Upper lobe of left lung (tissue), 4 donors: ENCODE measurements around the gene FAM20B.

Source experiments
- CTCF ChIP-seq, 6 experiments: fragments of 450-650 bp in 4 of 6; fragments of 200-600 bp in 2 of 6; sonication (generic) in 2 of 6; IDR thresholded peaks; one replicate each; pipeline ENCODE4 v1.5.1; 2016 to 2019; ENCODE audit warnings: antibody characterized with exemption in 6 of 6
- EP300 ChIP-seq, 4 donors: sonication (generic); formaldehyde crosslinking; IDR thresholded peaks; one replicate each; pipeline ENCODE4 v1.5.1; 2017; ENCODE audit warnings: antibody characterized with exemption in 4 of 4, control low read depth in 2 of 4
- POLR2A ChIP-seq, 4 donors: fragments of 450-650 bp; IDR thresholded peaks; one replicate each; pipeline ENCODE4 v1.5.1; 2016 to 2017; ENCODE audit warnings: antibody characterized with exemption in 4 of 4, mild to moderate bottlenecking in 2 of 4
- POLR2AphosphoS5 ChIP-seq, 2 donors: sonication (generic); formaldehyde crosslinking; IDR thresholded peaks; one replicate each; pipeline ENCODE4 v1.5.1; 2017; ENCODE audit warnings: antibody characterized with exemption in 2 of 2

GRCh38 chr1:179108644-179109043, 83.0 kb downstream of the FAM20B start:
- TF ChIP-seq CTCF (IDR thresholded peaks at IDR 0.05) (no peak), POLR2AphosphoS5 (IDR thresholded peaks at IDR 0.05) (no peak), POLR2A (IDR thresholded peaks at IDR 0.05) (no peak), EP300 (IDR thresholded peaks at IDR 0.05) (no peak)
